ENCODE measurements around the gene ROBO1. TPM values are rescaled to one million over a fixed set of nuclear protein-coding genes. Genes with fewer than 3 reads are reported as not detected.

The ROBO1 gene
- total and polyA plus RNA-seq, 12 donors: 6.4 to 144 (median 43.9) TPM

- Histone ChIP-seq H3K27ac (no peak overlapping the region), H3K4me3 (no peak overlapping the region), H3K27me3 (no peaks in the 10 kb centered on the region), H3K4me1 (replicated peaks in 1 of 2) (no peaks in the 10 kb centered on the region), H3K36me3 (replicated peaks in 1 of 2) (no peaks in the 10 kb centered on the region), H3K9me3 (replicated peaks in 1 of 3) (no peaks in the 10 kb centered on the region)
- 92 to 98% (median 96%) methylated on average over 1 of the region's 1 CpG for WGBS, 4 donors
- intact Hi-C loops (cut with DNase I): no loop called here
- DNase-seq: no peak
- TF ChIP-seq, protein P1, sequence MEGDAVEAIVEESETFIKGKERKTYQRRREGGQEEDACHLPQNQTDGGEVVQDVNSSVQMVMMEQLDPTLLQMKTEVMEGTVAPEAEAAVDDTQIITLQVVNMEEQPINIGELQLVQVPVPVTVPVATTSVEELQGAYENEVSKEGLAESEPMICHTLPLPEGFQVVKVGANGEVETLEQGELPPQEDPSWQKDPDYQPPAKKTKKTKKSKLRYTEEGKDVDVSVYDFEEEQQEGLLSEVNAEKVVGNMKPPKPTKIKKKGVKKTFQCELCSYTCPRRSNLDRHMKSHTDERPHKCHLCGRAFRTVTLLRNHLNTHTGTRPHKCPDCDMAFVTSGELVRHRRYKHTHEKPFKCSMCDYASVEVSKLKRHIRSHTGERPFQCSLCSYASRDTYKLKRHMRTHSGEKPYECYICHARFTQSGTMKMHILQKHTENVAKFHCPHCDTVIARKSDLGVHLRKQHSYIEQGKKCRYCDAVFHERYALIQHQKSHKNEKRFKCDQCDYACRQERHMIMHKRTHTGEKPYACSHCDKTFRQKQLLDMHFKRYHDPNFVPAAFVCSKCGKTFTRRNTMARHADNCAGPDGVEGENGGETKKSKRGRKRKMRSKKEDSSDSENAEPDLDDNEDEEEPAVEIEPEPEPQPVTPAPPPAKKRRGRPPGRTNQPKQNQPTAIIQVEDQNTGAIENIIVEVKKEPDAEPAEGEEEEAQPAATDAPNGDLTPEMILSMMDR (IDR thresholded peaks at IDR 0.05): no peak
- TF ChIP-seq POLR2A (IDR thresholded peaks at IDR 0.05): no peak
Measured at GRCh38 chr3:78901544-78901943, 866.3 kb downstream of the ROBO1 start.

DNA sequence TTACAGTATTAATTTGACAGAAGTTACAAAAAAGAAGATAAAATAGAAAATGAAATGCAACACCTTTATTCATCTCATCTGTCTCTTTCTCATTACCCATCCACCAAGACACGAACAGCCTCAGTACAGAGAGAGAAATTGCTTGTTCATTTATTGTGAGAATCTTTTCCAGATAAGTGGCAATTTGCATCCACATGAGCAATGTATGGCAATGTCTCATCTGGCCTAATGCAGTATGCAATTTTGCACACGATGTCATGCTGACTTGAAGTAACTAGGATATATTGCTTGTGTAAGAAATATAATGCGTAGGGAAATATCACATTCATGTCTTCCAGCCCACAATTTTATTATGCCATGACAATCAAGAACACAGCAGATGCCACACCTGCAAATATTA, 866.9 kb downstream of the ROBO1 start:
- WGBS, 4 donors: 89 to 92% (median 91%) methylated on average over 3 of the region's 3 CpGs
- intact Hi-C loops (cut with DNase I): no loop called here
- TF ChIP-seq POLR2A (IDR thresholded peaks at IDR 0.05): no peak
- TF ChIP-seq, protein P1 (IDR thresholded peaks at IDR 0.05): no peak

DNA sequence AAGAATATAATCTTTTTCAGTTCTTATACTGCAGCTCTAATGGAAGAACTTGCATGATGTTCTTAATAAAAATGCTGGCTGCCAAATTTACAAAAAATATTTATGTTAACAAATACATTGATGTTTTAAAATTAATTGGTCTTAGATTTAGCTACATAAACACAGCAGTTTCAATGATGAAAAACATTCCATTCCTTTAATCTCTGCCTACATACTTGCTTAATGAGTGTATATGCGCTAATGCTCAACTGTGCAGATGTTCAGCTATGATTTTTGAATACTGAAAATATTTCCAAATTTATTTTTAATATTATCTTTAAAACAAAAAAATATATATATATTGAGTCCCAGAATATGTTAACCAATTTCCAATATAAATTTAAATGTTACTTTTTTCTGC, 867.4 kb downstream of the ROBO1 start:
- intact Hi-C loops (cut with DNase I): no loop called here

More for the DNA sequence above, 866.9 kb downstream of the ROBO1 start:
- H3K27ac ChIP-seq: no peak overlapping the region
- H3K4me1 ChIP-seq (replicated peaks in 1 of 2): no peaks in the 10 kb centered on the region
- H3K27me3 ChIP-seq: no peaks in the 10 kb centered on the region
- no peak overlapping the region for H3K4me3 ChIP-seq
- no peaks in the 10 kb centered on the region for H3K36me3 ChIP-seq (replicated peaks in 1 of 2)
- no peak for DNase-seq
- no peaks in the 10 kb centered on the region for H3K9me3 ChIP-seq (replicated peaks in 1 of 3)

GRCh38 chr3:78895528-78895927, 872.3 kb downstream of the ROBO1 start:
- no peak overlapping the region for H3K4me3 ChIP-seq
- H3K4me1 ChIP-seq (replicated peaks in 1 of 2): peaks cover 0 to 13% of the 10 kb centered on the region in 2 donors
- H3K36me3 ChIP-seq (replicated peaks in 1 of 2): no peaks in the 10 kb centered on the region
- intact Hi-C loops (cut with DNase I): no loop called here
- no peak overlapping the region for H3K27ac ChIP-seq
- DNase-seq: no peak
- no peaks in the 10 kb centered on the region for H3K9me3 ChIP-seq (replicated peaks in 1 of 3)
- TF ChIP-seq, protein P1 (IDR thresholded peaks at IDR 0.05): no peak
- no peak for TF ChIP-seq POLR2A (IDR thresholded peaks at IDR 0.05)
- H3K27me3 ChIP-seq: no peaks in the 10 kb centered on the region

More for the DNA sequence above, 867.4 kb downstream of the ROBO1 start:
- Histone ChIP-seq H3K9me3 (replicated peaks in 1 of 3) (no peaks in the 10 kb centered on the region), H3K27ac (no peak overlapping the region), H3K36me3 (replicated peaks in 1 of 2) (no peaks in the 10 kb centered on the region), H3K4me1 (replicated peaks in 1 of 2) (peaks cover 0 to 4% of the 10 kb centered on the region in 2 donors), H3K27me3 (no peaks in the 10 kb centered on the region), H3K4me3 (no peak overlapping the region)
- no peak for TF ChIP-seq POLR2A (IDR thresholded peaks at IDR 0.05)
- TF ChIP-seq, protein P1 (IDR thresholded peaks at IDR 0.05): no peak
- no peak for DNase-seq
- 94 to 100% (median 96%) methylated on average over 1 of the region's 1 CpG for WGBS, 4 donors
